NCI-H187 (cell line): ENCODE results near the gene PSG11.
"Not testable (repeated sequence)": the region's sequence is repeated elsewhere in the genome, so short reads cannot be mapped to it uniquely, and the experiment has no call there.

Experiments used
- DNase-seq, 2 experiments: peaks; one replicate each; lab custom pipeline; 2025; lab: John Stamatoyannopoulos, UW

The PSG11 gene

GRCh38 chr19:42988206-42988605 lies 38.1 kb downstream of the PSG11 start:
- not testable (repeated sequence) for DNase-seq

DNA sequence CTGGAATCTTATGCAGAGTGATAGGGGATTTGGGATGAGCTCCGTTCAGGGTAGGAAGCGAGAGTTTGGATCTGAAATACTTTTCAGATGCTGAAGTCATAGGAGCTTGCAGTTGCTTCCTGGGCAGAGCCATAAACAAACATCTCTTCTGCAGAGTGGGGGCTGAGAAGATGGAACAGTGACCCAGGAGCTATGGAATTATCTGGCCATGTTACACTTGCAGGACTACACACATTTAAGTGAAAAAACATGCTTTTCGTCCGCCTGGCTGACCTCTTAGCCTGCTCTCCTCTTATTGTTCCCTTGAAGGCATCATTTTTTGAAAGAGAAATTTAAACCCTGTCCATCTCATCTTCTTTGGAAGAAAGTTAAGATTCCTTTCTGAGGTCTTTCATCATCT lies 40.7 kb downstream of the PSG11 start:
- DNase-seq = no peak

DNA sequence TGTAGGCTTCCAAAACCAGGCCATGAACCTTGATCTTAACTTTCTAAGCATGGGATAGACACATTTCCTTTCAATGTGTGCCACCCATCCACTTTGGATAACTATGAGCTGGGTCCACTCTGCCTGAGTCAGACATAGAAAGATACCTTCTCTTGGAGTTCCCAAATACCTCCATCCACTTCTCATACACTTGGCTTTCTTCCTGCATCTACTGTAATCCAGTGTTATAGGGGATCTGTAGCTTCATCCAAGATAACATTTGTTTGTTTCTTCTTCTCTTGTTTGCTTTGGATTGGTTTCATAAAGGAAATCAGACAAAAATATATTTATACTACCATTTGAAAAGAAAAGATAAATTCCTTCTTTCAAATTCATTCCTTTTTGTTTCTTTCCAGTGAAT lies 44.2 kb downstream of the PSG11 start:
- not testable (repeated sequence) for DNase-seq

DNA sequence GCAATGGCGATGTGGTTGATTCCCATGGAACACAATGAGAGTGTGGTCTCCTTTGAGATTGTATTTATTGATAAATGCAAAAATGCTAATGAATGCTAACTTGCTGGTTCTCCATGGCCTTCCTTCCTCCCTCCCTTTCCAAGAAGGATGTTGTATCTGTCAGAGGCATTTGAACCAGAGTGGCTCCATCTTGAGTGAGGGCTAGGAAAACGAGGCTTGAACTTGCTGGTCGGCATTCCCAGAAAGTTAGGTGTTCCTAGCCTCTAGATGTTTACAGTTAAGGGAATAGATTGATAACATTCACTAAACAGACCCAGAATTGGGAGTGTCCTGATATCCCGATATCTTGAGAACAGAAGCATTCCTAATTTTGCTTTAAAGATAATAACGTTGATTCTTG lies 54.8 kb downstream of the PSG11 start:
- DNase-seq = not testable (repeated sequence)

- no peak for DNase-seq
Measured at GRCh38 chr19:42965176-42965575, 61.1 kb downstream of the PSG11 start.

- DNase-seq = no peak
Measured at GRCh38 chr19:42961119-42961518, 65.2 kb downstream of the PSG11 start.
